Left lung (tissue), 10 donors: ENCODE measurements around the gene RFPL1. TPM values are rescaled to one million over a fixed set of nuclear protein-coding genes. Genes with fewer than 3 reads are reported as not detected.
"Not testable (repeated sequence)": the region's sequence is repeated elsewhere in the genome, so short reads cannot be mapped to it uniquely, and the experiment has no call there.

ENCODE experiments used
- ATAC-seq: fragments of 200-7000 bp; cut with Tn5 transposase; one replicate; pipeline ENCODE4 v1.9.1; 2020; ENCODE audit warnings: moderate library complexity
- DNase-seq, 4 donors: peaks; one replicate each; pipeline ENCODE4 v3.0.0-alpha.2; 2013 to 2020
- H3K27ac ChIP-seq, 2 donors: fragments of 200-600 bp; sonication (generic) in 1 of 2; one replicate each; pipeline versions ENCODE4 v1.5.0 to v1.8.0; 2020 to 2021
- H3K27me3 ChIP-seq, 2 donors: fragments of 200-600 bp; sonication (generic) in 1 of 2; one replicate each; pipeline versions ENCODE4 v1.5.0 to v1.8.0; 2020 to 2021
- H3K36me3 ChIP-seq, 2 donors: fragments of 200-600 bp; sonication (generic) in 1 of 2; one replicate each; pipeline versions ENCODE4 v1.5.0 to v1.8.0; 2020 to 2021
- H3K4me1 ChIP-seq, 2 donors: fragments of 200-600 bp; one replicate each; pipeline ENCODE4 v1.8.0; 2021
- H3K4me3 ChIP-seq, 2 donors: fragments of 200-600 bp; sonication (generic) in 1 of 2; one replicate each; pipeline versions ENCODE4 v1.5.0 to v1.8.0; 2020 to 2021; ENCODE audit warnings: mild to moderate bottlenecking in 1 of 2
- H3K9me3 ChIP-seq, 2 donors: fragments of 200-600 bp; sonication (generic) in 1 of 2; one replicate each; pipeline versions ENCODE4 v1.5.0 to v1.8.0; 2020 to 2021
- intact Hi-C, 2 donors: fragments of 100-400 bp; cut with DNase I; formaldehyde crosslinking; loops; one replicate each; pipeline versions ENCODE4 v1.11.2 to v1.14.2; 2022
- polyA plus RNA-seq, 6 donors: library from polyadenylated mRNA; unstranded; fragments of 120-200 nt; gene quantifications; one replicate each; pipeline ENCODE4 v1.2.1, GENCODE V29; 2013; ENCODE audit not compliant: insufficient read length in 6 of 6
- total RNA-seq, 2 donors: library from RNA; stranded (reverse); fragmentation: NEBNext Ultra II Directional; extraction: Animal tissue kit (Norgen Biotek cat#: 25700); gene quantifications; one replicate each; pipeline ENCODE4 v1.2.1, GENCODE V29; 2021
- TF ChIP-seq, protein P1 (sequence below), 2 donors: fragments of 200-600 bp; sonication (generic) in 1 of 2; IDR thresholded peaks; one replicate each; pipeline versions ENCODE4 v1.5.0 to v1.8.0; 2021; ENCODE audit warnings: antibody characterized with exemption in 2 of 2
- donor health status: DM: no; HTN: yes; CAD: no.
- donor health status: DM: no; HTN: no; CAD: no.

Gene RFPL1
- total and polyA plus RNA-seq, 8 donors: 0.20 to 0.99 (median 0.47) TPM; not detected in 3

DNA sequence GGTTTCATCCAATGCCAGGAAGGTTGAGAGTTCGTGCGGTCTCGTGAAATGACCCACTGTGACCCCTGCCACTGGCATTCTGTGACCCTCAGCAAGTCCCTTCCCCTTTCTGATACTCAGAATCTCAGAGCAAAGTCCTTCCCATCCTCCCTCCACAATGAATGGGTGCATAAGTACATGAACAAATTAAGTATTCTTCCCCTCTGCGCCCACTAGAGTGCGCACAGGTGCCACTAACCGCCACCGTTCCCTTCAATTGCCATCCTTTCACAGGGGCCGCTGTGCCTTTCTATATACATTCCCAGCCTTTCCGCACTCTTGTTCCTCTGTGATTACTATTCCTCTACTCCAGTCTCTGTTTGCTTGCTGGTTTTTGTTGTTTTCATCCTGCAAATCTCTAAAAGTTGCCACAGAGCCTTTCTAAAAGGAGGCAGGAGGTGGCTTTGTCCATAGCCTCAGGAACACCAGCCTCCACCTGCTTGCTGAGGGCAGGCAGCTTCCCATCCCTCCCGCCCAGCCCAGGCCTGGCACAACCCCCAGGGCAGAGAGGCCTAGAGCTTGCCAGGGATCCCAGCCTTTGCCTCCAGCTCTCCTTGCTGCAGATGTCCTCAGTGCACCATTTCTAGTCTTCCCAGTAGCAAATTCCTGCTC is 43.3 kb upstream of the RFPL1 start:
- Histone ChIP-seq H3K36me3 (no peaks in the 10 kb centered on the region), H3K27me3 (no peaks in the 10 kb centered on the region), H3K9me3 (no peaks in the 10 kb centered on the region), H3K27ac (no peak overlapping the region), H3K4me3 (no peak overlapping the region), H3K4me1 (no peaks in the 10 kb centered on the region)
- ATAC-seq: peak; percentile 98
- intact Hi-C loops: no loop called here
- TF ChIP-seq, protein P1, sequence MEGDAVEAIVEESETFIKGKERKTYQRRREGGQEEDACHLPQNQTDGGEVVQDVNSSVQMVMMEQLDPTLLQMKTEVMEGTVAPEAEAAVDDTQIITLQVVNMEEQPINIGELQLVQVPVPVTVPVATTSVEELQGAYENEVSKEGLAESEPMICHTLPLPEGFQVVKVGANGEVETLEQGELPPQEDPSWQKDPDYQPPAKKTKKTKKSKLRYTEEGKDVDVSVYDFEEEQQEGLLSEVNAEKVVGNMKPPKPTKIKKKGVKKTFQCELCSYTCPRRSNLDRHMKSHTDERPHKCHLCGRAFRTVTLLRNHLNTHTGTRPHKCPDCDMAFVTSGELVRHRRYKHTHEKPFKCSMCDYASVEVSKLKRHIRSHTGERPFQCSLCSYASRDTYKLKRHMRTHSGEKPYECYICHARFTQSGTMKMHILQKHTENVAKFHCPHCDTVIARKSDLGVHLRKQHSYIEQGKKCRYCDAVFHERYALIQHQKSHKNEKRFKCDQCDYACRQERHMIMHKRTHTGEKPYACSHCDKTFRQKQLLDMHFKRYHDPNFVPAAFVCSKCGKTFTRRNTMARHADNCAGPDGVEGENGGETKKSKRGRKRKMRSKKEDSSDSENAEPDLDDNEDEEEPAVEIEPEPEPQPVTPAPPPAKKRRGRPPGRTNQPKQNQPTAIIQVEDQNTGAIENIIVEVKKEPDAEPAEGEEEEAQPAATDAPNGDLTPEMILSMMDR (IDR thresholded peaks at IDR 0.05): peak; percentile 44 to 82
- peak in 3 of 4 donors; percentile 55 to 84 (median 57) for DNase-seq

DNA sequence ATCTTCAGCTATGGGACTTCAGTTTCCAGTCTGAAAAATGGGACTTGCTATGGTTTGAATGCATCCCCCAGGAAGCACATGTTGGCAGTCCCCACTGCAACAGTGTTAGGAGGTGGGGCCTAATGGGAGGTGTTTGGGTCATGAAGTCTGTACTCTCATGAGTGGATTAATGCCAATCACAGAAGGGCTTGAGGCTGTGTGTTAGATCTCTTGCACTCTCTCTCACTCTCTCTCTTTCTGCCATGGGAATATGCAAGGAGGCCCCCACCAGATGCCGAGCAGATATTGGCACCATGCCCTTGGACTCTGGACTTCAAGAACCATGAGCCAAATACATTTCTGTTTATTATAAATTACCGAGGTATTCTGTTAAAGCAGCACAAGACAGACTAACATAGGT is 42.3 kb upstream of the RFPL1 start:
- no peak for ATAC-seq
- intact Hi-C loops: no loop called here
- no peaks in the 10 kb centered on the region for H3K4me1 ChIP-seq
- no peaks in the 10 kb centered on the region for H3K36me3 ChIP-seq
- H3K27ac ChIP-seq: no peak overlapping the region
- DNase-seq: no peak
- TF ChIP-seq, protein P1 (IDR thresholded peaks at IDR 0.05): no peak
- no peaks in the 10 kb centered on the region for H3K9me3 ChIP-seq
- H3K4me3 ChIP-seq: no peak overlapping the region
- no peaks in the 10 kb centered on the region for H3K27me3 ChIP-seq

DNA sequence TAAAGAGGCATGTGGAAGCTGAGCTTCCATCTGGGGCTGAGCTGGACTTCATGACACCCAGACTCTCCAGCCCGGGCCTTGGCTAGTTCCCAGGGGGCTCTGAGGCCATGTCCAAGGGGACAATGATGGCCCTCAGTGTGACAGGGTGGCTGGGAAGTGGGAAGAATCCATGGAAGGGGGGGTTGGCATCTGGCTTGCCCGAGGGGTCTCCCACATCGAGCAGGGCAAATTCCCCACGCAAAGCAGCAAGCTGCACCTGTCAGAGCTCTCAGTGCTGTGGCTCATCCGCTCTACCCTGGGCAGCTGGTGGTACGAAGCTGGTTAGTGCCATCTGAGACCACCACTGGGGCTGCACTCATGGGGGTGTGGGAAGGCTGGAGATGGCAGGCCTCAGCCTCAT is 40.6 kb upstream of the RFPL1 start:
- TF ChIP-seq, protein P1 (IDR thresholded peaks at IDR 0.05): no peak
- intact Hi-C loops: no loop called here
- no peaks in the 10 kb centered on the region for H3K4me1 ChIP-seq
- no peak overlapping the region for H3K4me3 ChIP-seq
- DNase-seq (no peak), ATAC-seq (no peak)
- H3K27ac ChIP-seq: no peak overlapping the region
- H3K27me3 ChIP-seq: no peaks in the 10 kb centered on the region
- H3K36me3 ChIP-seq: no peaks in the 10 kb centered on the region
- no peaks in the 10 kb centered on the region for H3K9me3 ChIP-seq

DNA sequence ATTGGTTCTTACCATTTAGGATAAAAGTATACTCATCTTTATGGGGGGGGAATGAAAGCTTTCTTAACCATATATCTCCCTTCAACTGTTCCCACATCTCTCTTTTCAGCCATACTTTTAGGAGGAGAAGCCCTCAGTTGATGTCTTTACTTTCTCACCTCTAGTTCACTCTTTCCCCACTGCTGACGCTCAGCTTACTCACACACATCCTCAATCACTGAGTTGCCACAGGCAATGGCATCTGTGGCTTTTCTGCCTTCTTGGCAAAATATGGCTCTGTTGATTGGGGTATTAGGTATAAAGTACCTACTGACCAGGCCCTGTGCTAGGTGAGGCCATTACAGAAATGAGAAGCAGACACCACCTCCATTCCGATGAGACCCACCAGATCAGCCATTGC is 37.8 kb upstream of the RFPL1 start:
- TF ChIP-seq, protein P1 (IDR thresholded peaks at IDR 0.05): no peak
- Histone ChIP-seq H3K9me3 (no peaks in the 10 kb centered on the region), H3K4me3 (no peak overlapping the region), H3K27me3 (no peaks in the 10 kb centered on the region), H3K4me1 (no peaks in the 10 kb centered on the region), H3K36me3 (no peaks in the 10 kb centered on the region), H3K27ac (no peak overlapping the region)
- DNase-seq (no peak), ATAC-seq (no peak)
- intact Hi-C loops: no loop called here

DNA sequence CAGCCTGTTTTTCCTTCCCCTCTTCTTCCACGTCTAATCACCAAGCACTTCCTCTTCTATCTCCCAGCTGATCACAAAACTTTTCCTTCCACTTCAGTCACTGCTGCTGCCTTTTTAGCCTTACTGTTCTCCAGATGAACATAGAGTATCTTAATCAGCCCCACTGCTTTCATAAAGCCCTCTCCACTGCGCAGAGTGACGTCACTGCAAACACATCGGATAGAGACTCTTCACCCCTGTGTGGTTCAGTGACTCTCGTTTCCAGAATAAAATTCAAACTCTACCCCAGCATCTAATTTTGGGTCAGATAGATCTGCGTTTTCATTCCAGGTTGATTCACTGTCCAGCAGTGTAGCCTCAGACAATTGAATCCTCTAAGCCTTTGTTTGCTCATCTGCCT is 36.8 kb upstream of the RFPL1 start:
- H3K27ac ChIP-seq, H3K4me3 ChIP-seq, ATAC-seq, H3K36me3 ChIP-seq, intact Hi-C loops, H3K9me3 ChIP-seq, H3K4me1 ChIP-seq, H3K27me3 ChIP-seq, DNase-seq: not testable (repeated sequence)

DNA sequence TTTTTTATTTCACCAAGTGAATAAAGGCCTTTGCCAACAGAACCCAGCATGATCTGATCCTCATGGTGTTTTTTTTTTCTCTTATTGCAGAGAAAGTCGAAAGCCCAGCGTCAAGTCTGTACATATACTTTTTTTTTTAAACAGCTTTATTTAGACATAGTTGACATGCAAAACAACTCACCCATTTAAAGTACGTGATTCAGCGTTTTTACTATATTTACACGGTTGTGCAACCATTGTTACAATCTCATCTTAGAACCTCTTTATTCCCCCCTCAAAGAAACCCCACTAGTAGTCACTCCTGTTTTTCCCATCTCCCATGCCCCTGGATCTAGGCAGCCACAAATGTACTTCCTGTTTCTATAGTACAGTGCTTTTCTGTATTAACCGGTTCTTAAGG is 29.4 kb upstream of the RFPL1 start:
- ATAC-seq: no peak
- no peaks in the 10 kb centered on the region for H3K36me3 ChIP-seq
- intact Hi-C loops: no loop called here

DNA sequence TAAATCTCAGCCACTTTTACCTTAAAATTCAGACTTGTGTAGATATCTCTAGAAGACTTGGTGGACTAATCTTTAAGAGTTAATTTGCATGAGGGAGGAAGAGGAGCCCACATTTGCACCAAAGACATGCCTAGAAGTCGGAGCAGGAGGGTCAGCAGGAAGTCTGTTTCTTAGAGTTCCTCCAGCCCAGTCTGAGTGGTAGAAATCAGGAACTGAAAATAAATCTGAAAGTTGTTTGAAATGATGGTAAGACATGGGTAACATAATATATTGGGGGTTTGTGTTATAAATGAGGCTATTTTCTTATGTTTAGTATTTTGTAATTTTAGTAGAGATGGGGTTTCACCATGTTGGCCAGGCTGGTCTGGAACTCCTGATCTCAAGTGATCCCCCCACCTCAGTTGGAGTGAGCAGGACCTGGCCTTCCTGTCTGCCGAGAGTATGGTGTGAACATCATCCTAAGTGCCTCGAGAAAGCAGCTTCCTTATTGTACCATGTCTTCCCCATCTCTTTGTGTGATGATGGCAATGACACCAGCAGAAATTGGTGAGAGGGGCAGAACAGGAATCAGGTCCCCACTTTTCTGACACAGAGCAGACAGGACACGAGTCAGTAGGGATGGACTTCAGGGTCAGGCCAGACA is 26.7 kb upstream of the RFPL1 start:
- H3K9me3 ChIP-seq, H3K27me3 ChIP-seq, ATAC-seq, intact Hi-C loops, H3K4me3 ChIP-seq, H3K4me1 ChIP-seq, H3K27ac ChIP-seq, DNase-seq, H3K36me3 ChIP-seq: not testable (repeated sequence)

More for the DNA sequence above, 29.4 kb upstream of the RFPL1 start:
- no peak overlapping the region for H3K27ac ChIP-seq
- no peak for DNase-seq
- H3K4me1 ChIP-seq: no peaks in the 10 kb centered on the region
- no peak overlapping the region for H3K4me3 ChIP-seq
- no peaks in the 10 kb centered on the region for H3K9me3 ChIP-seq
- TF ChIP-seq, protein P1 (IDR thresholded peaks at IDR 0.05): no peak
- no peaks in the 10 kb centered on the region for H3K27me3 ChIP-seq
